ENCODE data around the gene SNX14.
"Not testable (repeated sequence)": the region's sequence is repeated elsewhere in the genome, so short reads cannot be mapped to it uniquely, and the experiment has no call there.

SNX14 gene

GRCh38 chr6:85593438-85594196 is at the start of gene SNX14:
Gene SNX14 (minus strand): TSS chr6:85593858. CDS start chr6:85593718, 140 bp downstream.
- peak; percentile 16 for DNase-seq

GRCh38 chr6:85642774-85643536 is 49.3 kb upstream of the SNX14 start, which contains the start of gene SYNCRIP:
Gene SYNCRIP (minus strand): TSS chr6:85642886. CDS start chr6:85641439, 1,447 bp downstream.
- DNase-seq, result peak; percentile 84

- peak; percentile 14 for DNase-seq
Measured at GRCh38 chr6:85641897-85642773, 48.5 kb upstream of the SNX14 start.

GRCh38 chr6:85641522-85641896 is 47.9 kb upstream of the SNX14 start:
- no peak for DNase-seq

GRCh38 chr6:85640821-85641220 is 47.2 kb upstream of the SNX14 start:
- no peak for DNase-seq

- no peak for DNase-seq
Measured at GRCh38 chr6:85637579-85637978, 43.9 kb upstream of the SNX14 start.

- DNase-seq, result no peak
Measured at GRCh38 chr6:85632164-85632942, 38.7 kb upstream of the SNX14 start.

GRCh38 chr6:85631117-85631516 is 37.5 kb upstream of the SNX14 start:
- not testable (repeated sequence) for DNase-seq

- DNase-seq, result no peak
Measured at GRCh38 chr6:85628353-85628752, 34.7 kb upstream of the SNX14 start.

GRCh38 chr6:85620308-85620707 is 26.6 kb upstream of the SNX14 start:
- no peak for DNase-seq

- no peak for DNase-seq
Measured at GRCh38 chr6:85614780-85615179, 21.1 kb upstream of the SNX14 start.

- no peak for DNase-seq
Measured at GRCh38 chr6:85612690-85613474, 19.2 kb upstream of the SNX14 start.

GRCh38 chr6:85610182-85610895 is 16.7 kb upstream of the SNX14 start:
- DNase-seq, result no peak

- no peak for DNase-seq
Measured at GRCh38 chr6:85602100-85602499, 8.4 kb upstream of the SNX14 start.

- no peak for DNase-seq
Measured at GRCh38 chr6:85600713-85601313, 7.2 kb upstream of the SNX14 start.

- DNase-seq, result no peak
Measured at GRCh38 chr6:85594197-85594930, 706 bp upstream of the SNX14 start.

GRCh38 chr6:85592033-85592432 is 1.6 kb downstream of the SNX14 start:
- DNase-seq, result no peak

- DNase-seq, result no peak
Measured at GRCh38 chr6:85591207-85591606, 2.5 kb downstream of the SNX14 start.

- no peak for DNase-seq
Measured at GRCh38 chr6:85585741-85586140, 7.9 kb downstream of the SNX14 start.

GRCh38 chr6:85582832-85583231 is 10.8 kb downstream of the SNX14 start:
- DNase-seq, result not testable (repeated sequence)

All from NCI-H2081 treated with DMSO at 0.1 percent for 48 hours (cell line).